Natural killer cell (primary cell): ENCODE data around the gene DNM2. TPM values are rescaled to one million over a fixed set of nuclear protein-coding genes. Genes with fewer than 3 reads are reported as not detected.

ENCODE experiments used
- ATAC-seq, 3 donors: fragments of 150-1000 bp in 2 of 3; fragments of 200-7000 bp in 1 of 3; cut with Tn5 transposase; 1 replicate in 1 of 3; 2 replicates in 2 of 3; pipeline ENCODE4 v1.10.0; 2021; ENCODE audit warnings: mild to moderate bottlenecking in 2 of 3, moderate library complexity in 2 of 3
- DNase-seq, 2 donors: peaks; one replicate each; pipeline versions ENCODE4 v3.0.0 to v3.0.0-alpha.2; 2013 to 2021; ENCODE audit warnings: mixed read lengths in 1 of 2
- H3K27ac ChIP-seq: one replicate; pipeline ENCODE4 v1.5.1; 2013; ENCODE audit warnings: mild to moderate bottlenecking, low read length
- H3K27me3 ChIP-seq: one replicate; pipeline ENCODE4 v1.6.1; 2013; ENCODE audit warnings: low read length; ENCODE audit not compliant: control insufficient read depth, insufficient read depth
- H3K36me3 ChIP-seq: one replicate; pipeline ENCODE4 v1.6.1; 2013; ENCODE audit warnings: low read length; ENCODE audit not compliant: control insufficient read depth, insufficient read depth
- H3K4me1 ChIP-seq: one replicate; pipeline ENCODE4 v1.6.1; 2013; ENCODE audit warnings: low read length; ENCODE audit not compliant: control insufficient read depth, insufficient read depth
- H3K4me3 ChIP-seq: one replicate; pipeline ENCODE4 v1.5.1; 2013; ENCODE audit warnings: low read length
- H3K9me3 ChIP-seq: one replicate; pipeline ENCODE4 v1.6.1; 2013; ENCODE audit warnings: low read length; ENCODE audit not compliant: control insufficient read depth, insufficient read depth
- H3K27ac Mint-ChIP-seq, 2 donors: one replicate each; pipeline ENCODE4 v1.8.0; 2022; ENCODE audit warnings: mild to moderate bottlenecking in 2 of 2, mixed read lengths in 2 of 2, moderate library complexity in 1 of 2
- H3K27me3 Mint-ChIP-seq, 2 donors: one replicate each; pipeline ENCODE4 v1.8.0; 2022; ENCODE audit warnings: low read depth in 2 of 2, mixed read lengths in 2 of 2
- H3K36me3 Mint-ChIP-seq: one replicate; pipeline ENCODE4 v1.8.0; 2022; ENCODE audit warnings: mixed read lengths
- H3K4me1 Mint-ChIP-seq, 2 donors: one replicate each; pipeline ENCODE4 v1.8.0; 2022; ENCODE audit warnings: mixed read lengths in 2 of 2
- H3K4me3 Mint-ChIP-seq: one replicate; pipeline ENCODE4 v1.8.0; 2022; ENCODE audit warnings: mild to moderate bottlenecking, moderate library complexity, mixed read lengths
- H3K9me3 Mint-ChIP-seq, 2 donors: one replicate each; pipeline ENCODE4 v1.8.0; 2022; ENCODE audit warnings: mixed read lengths in 2 of 2
- CTCF ChIP-seq: fragments of 200-600 bp; IDR thresholded peaks from one replicate; pipeline ENCODE4 v1.8.0; 2022; ENCODE audit warnings: antibody characterized with exemption
- WGBS: methylation state at CpG from one replicate; pipeline ENCODE4 v1.1.7; 2013; ENCODE audit warnings: missing lambda C conversion rate; ENCODE audit not compliant: insufficient coverage; 5-methylcytosine and 5-hydroxymethylcytosine counted together
- intact Hi-C: fragments of 100-400 bp; cut with micrococcal nuclease; formaldehyde crosslinking; loops from one replicate; pipeline ENCODE4 v1.14.2; 2022
- total RNA-seq, 4 donors: library from RNA; stranded (reverse); fragments of 120-200 nt in 1 of 4; gene quantifications; one replicate each; pipeline versions ENCODE4 v1.2.3 to v1.2.4, GENCODE V29; 2013 to 2022

Gene DNM2
- total RNA-seq, 3 donors from 2014 or later (not counting 1 experiment from before 2014, with no cell fraction given): 419 to 491 (median 428) TPM

GRCh38 chr19:10852098-10852800, 134.4 kb downstream of the DNM2 start:
- H3K9me3 ChIP-seq: no peaks in the 10 kb centered on the region
- H3K4me3 Mint-ChIP-seq: no peak overlapping the region

DNA sequence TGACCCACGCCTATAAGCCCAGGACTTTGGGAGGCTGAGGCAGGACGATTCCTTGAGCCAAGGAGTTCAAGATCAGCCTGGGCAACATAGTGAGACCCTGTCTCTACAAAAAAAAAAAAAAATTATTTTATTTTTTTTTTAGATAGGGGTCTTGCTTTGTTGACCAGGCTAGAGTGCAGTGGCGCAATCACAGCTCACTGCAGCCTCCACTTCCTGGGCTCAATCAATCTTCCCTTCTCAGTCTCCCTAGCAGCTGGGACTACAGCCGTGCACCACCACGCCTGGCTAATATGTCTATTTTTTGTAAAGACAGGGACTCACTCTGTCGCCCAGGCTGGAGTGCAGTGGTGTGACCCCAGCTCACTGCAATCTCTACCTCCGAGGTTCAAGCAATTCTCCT, 135.1 kb downstream of the DNM2 start:
- Mint-ChIP-seq H3K36me3 (no peaks in the 10 kb centered on the region), H3K4me3 (no peak overlapping the region), H3K9me3 (no peaks in the 10 kb centered on the region), H3K4me1 (peaks cover 5 to 6% of the 10 kb centered on the region in 2 donors), H3K27me3 (no peaks in the 10 kb centered on the region), H3K27ac (no peak overlapping the region)
- DNase-seq (no peak), ATAC-seq (no peak)
- no peaks in the 10 kb centered on the region for H3K36me3 ChIP-seq
- no peak overlapping the region for H3K4me3 ChIP-seq
- no peak overlapping the region for H3K27ac ChIP-seq
- intact Hi-C loops: no loop called here
- H3K9me3 ChIP-seq: no peaks in the 10 kb centered on the region
- no peaks in the 10 kb centered on the region for H3K27me3 ChIP-seq
- no peak for TF ChIP-seq CTCF
- peaks cover 9% of the 10 kb centered on the region for H3K4me1 ChIP-seq
- WGBS: 93% methylated on average over 7 of the region's 7 CpGs

More at GRCh38 chr19:10852098-10852800, 134.4 kb downstream of the DNM2 start:
- Histone ChIP-seq H3K36me3 (no peaks in the 10 kb centered on the region), H3K27me3 (no peaks in the 10 kb centered on the region), H3K4me3 (no peak overlapping the region), H3K27ac (no peak overlapping the region), H3K4me1 (peaks cover 16% of the 10 kb centered on the region)
- Mint-ChIP-seq H3K27me3 (no peaks in the 10 kb centered on the region), H3K36me3 (no peaks in the 10 kb centered on the region), H3K4me1 (peaks cover 5 to 6% of the 10 kb centered on the region in 2 donors), H3K27ac (no peak overlapping the region), H3K9me3 (no peaks in the 10 kb centered on the region)
- intact Hi-C loops: no loop called here
- DNase-seq (no peak), ATAC-seq (no peak)
- TF ChIP-seq CTCF: no peak
- 89% methylated on average over 7 of the region's 7 CpGs for WGBS

DNA sequence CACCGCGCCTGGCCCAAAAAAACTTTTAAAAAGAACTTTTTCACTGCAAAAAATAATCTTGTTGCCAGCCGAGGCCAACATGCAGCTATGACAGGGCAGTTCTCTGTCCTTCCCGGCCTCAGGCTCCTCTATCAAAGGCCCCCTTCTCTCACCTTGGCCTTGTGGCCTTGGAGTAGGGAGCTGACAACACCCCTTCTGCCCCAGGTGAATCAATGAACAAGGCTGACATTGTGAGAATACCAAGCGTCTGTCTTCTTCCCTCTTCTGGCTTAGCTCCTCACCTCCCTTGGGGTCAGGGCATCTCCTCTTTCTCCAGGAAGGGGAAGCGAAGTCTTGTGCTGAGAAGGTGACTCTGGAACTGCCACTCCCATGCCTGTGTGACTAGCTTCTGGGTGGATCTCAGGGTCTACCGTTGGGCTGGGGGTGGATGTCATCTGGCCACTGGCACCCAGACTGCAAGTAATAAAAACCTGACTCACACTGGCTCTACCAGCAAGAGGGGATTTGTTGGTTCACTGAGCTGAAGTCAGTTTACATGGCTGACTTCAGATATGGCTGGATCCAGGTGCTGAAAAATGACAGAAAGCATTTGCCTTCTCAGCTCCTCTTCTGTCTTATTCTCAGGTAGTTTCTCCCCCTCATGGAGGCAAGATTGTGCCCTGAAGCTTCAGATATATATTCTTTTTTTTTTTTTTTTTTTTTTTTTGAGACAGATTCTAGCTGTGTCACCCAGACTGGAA, 136.6 kb downstream of the DNM2 start:
- ATAC-seq (no peak), DNase-seq (no peak)
- Mint-ChIP-seq H3K4me3 (no peak overlapping the region), H3K27me3 (no peaks in the 10 kb centered on the region), H3K36me3 (no peaks in the 10 kb centered on the region), H3K4me1 (no peaks in the 10 kb centered on the region), H3K27ac (no peak overlapping the region), H3K9me3 (no peaks in the 10 kb centered on the region)
- H3K9me3 ChIP-seq: no peaks in the 10 kb centered on the region
- no peak overlapping the region for H3K27ac ChIP-seq
- no peak for TF ChIP-seq CTCF
- no peak overlapping the region for H3K4me3 ChIP-seq
- H3K36me3 ChIP-seq: no peaks in the 10 kb centered on the region
- no peaks in the 10 kb centered on the region for H3K27me3 ChIP-seq
- 85% methylated on average over 7 of the region's 7 CpGs for WGBS
- intact Hi-C loops: no loop called here
- no peaks in the 10 kb centered on the region for H3K4me1 ChIP-seq
